Hematopoietic multipotent progenitor cell treated with erythropoietin and hydrocortisone succinate and interleukin-3 and kit ligand, for 15 days (in vitro differentiated cells): ENCODE results near the gene NPVF.
A peak's percentile ranks its signal among the peaks of the same experiment; 100 is the strongest.

Experiments
- DNase-seq: peaks from one replicate; pipeline ENCODE4 v3.0.0-alpha.2; 2015; ENCODE audit warnings: low spot score

NPVF gene, protein sequence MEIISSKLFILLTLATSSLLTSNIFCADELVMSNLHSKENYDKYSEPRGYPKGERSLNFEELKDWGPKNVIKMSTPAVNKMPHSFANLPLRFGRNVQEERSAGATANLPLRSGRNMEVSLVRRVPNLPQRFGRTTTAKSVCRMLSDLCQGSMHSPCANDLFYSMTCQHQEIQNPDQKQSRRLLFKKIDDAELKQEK

DNA sequence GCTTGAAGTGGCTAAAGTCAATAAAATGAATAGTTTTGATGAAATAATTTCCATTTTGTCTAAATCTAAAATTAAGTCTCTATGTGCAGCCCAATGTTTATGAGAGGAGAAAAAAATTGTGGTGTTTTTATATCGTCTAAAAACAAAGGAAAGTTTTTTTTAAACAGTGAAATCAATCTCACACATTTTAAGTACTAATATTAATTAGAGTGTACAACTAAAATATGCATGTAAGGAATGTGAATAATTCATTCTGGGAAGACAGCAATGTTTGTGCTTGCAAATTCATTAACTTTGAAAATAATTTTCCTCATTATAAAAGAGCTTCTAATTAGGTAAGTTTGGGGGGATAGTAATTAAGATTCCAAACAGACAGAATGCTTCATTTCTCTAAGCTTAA, at the start of gene NPVF:
Gene NPVF (minus strand): TSS at position 101 of the 400 bp plus-strand sequence. CDS start 47 bp downstream, at position 54.
- DNase-seq = no peak

GRCh38 chr7:25272265-25272664, 44.0 kb upstream of the NPVF start:
- no peak for DNase-seq

- no peak for DNase-seq
Measured at GRCh38 chr7:25263337-25263736, 35.1 kb upstream of the NPVF start.

GRCh38 chr7:25262586-25262985, 34.3 kb upstream of the NPVF start:
- no peak for DNase-seq

DNA sequence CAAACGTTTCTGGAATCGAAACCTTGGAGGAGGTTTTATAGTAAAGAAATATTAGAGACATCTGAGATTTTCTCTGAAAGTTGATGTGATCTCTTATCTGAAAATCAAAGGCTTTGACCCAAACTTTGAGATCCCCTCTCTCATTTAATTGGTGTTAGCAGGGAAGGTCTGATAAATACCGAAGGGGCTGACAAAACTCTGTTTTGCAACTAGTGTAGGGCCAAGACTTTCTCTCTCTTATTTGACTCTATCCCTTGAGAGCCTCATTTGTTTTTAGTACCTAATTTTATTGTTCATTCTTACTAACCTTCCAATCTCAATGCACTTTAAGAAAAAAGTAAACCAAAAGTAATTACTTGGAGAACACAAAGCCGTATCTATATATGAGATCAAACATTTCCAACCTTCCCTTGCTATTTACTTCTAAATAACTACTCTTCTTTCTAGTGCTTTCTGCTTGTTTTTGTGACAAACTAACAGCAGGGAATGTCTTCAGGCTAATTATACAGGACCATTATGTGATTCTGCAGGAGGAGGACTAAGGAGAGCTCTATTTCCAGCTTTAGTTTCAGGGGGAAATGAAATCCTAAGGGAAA, 33.4 kb upstream of the NPVF start:
- DNase-seq = no peak

- no peak for DNase-seq
Measured at GRCh38 chr7:25260862-25261494, 32.7 kb upstream of the NPVF start.

DNA sequence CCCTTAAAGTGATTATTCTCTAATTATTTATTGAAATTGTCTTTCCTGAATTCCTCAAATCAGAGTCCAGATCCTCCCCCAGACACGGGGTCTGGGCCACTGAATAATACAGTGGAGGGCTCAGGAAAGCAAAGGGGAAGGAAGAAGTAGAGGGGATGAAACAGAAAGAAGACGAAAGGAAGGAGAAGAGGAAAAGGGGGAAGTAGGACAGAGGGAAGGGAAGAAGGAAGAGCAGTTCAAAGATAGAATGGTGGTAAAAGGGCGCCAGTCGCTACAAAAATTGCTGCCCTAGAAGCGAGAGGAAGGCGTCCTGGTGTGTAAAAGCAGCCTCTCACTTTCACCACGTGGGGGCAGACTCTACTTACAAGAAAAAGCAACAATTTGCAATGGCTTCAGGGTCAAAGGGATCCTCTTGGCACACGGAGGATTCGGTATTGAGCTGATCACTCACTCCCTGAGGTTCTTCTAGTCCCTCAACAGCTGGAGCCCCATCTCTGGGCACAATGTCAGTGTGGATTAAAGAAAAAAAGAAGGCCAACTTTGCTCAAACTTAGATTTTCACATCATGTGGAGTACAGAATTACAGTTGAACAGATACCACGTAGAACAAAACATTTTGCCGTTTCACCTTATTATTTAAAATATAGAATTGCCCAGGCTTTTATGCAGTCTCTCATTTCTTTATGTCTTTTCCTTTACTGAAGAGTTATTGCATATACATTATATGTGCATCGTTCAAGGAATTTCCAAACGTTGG, 31.4 kb upstream of the NPVF start:
- DNase-seq = peak; percentile 8

GRCh38 chr7:25256333-25256819, 28.1 kb upstream of the NPVF start:
- DNase-seq = no peak

GRCh38 chr7:25255611-25256332, 27.5 kb upstream of the NPVF start:
- DNase-seq = no peak

DNA sequence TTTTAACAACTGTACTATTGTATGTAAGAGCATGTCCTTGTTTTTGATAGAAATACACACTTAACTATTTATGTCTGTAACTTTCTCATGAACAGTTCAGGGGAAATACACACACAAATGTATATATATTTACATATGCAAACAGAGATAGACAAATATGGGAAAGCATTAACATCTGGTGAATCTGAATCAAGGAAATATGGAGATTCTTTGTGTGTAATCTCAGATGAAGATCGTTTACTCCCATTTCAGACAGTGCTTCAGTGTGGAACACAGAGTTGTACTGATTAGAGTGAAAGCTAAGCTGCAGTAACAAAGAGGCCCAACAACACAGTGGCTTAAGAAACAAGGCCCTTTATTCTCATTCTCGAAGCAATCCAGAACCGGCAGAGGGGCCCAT, 26.3 kb upstream of the NPVF start:
- DNase-seq = no peak

DNA sequence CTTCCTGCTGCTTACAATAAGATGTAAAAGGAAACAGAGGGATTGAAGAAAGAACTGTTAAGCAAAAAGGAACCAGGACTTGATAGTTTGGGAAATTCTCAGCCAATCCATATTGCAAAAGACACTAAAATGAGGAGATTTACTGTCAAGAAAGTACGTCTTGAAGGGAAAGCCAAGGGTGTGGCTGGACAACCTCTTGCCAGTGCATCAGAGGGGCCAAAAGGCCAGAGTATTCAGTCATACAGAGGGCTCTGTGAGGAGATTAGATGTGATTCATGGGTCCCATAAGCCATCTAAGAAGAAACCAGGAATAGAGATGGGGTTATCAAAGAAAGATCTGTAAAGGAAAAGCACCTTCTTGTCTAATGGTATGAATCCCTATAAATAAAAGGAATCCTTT, 25.4 kb upstream of the NPVF start:
- DNase-seq = no peak

GRCh38 chr7:25250386-25250785, 22.1 kb upstream of the NPVF start:
- no peak for DNase-seq

GRCh38 chr7:25249772-25250171, 21.5 kb upstream of the NPVF start:
- no peak for DNase-seq

GRCh38 chr7:25246306-25246705, 18.0 kb upstream of the NPVF start:
- DNase-seq = no peak

DNA sequence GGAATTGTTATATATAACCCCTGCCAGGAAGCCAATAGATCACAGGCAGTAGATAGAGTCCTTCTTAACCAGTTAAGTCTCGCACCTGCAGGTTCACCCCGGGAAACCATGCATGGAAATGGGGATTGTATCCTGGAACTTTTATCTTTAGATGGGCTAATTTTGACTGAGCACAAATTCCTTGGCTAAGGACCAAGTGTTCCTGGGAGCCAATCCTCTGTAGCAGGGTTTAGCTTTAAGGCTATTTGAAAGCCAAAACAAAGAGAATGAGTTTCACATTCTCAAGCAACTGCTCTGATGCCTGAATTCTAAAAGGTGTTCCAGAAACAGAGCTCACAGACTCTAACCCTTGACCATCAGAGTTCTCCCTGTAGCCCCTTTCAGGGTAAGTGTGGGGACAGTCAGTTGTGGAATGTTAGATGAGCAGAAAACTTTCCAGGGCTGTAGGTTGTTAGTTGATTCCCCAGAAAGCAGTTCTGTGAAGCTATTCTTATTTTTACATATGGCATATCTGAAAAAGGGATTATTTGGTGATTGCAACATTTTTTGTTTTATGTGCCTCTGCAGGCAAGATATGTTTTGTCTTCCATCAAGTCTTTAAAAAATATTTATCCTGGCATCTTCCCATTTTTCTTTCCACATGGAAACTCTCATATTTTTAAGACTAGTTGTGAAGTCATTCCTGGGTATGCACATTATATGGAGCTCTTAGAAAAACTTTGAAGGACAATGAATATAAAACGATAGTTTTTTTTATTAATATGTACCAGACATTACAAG, 16.2 kb upstream of the NPVF start:
- DNase-seq = no peak

- DNase-seq = no peak
Measured at GRCh38 chr7:25242678-25243077, 14.4 kb upstream of the NPVF start.

- DNase-seq = no peak
Measured at GRCh38 chr7:25240896-25241295, 12.6 kb upstream of the NPVF start.

GRCh38 chr7:25240340-25240739, 12.1 kb upstream of the NPVF start:
- no peak for DNase-seq

- DNase-seq = no peak
Measured at GRCh38 chr7:25239888-25240287, 11.6 kb upstream of the NPVF start.

GRCh38 chr7:25238066-25238725, 9.9 kb upstream of the NPVF start:
- no peak for DNase-seq

DNA sequence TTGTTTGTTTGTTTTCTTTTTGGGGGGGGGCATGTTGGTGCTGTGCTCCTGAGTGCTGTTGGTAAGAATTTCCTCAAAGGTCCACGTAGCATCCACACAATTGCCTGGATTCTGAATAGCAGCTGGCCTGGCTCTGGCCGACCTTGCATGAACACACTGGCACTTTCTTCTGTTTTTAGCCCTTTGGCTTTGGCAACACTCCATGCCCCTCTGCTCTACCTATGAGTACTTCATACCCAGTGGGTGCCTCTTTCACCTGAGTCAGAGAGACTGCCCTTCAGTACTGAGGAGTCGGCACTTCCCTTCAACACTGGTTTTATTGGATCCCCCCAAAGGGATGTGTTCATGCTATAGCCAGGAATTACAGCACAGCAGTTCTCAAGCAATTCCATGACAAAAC, 7.2 kb upstream of the NPVF start:
- DNase-seq = no peak
